Neutrophil (primary cell): Measurements from ENCODE around the gene ASPG.

ENCODE experiments used
- H3K27ac ChIP-seq: fragments of 200-600 bp; sonication (generic); 2 replicates; pipeline ENCODE4 v1.5.1; 2016; ENCODE audit warnings: mild to moderate bottlenecking, moderate library complexity
- H3K27me3 ChIP-seq: fragments of 200-600 bp; sonication (generic); 2 replicates; pipeline ENCODE4 v1.6.0; 2016; ENCODE audit warnings: mild to moderate bottlenecking
- H3K36me3 ChIP-seq: fragments of 200-600 bp; sonication (generic); 2 replicates; pipeline ENCODE4 v1.5.1; 2017
- H3K4me1 ChIP-seq, 2 experiments: fragments of 200-600 bp in 1 of 2; sonication (generic) in 1 of 2; 1 replicate in 1 of 2; 2 replicates in 1 of 2; pipeline versions ENCODE4 v1.5.1 to v1.6.1; 2013 to 2016; ENCODE audit warnings: low read depth in 1 of 2, low read length in 1 of 2, mild to moderate bottlenecking in 1 of 2, moderate library complexity in 1 of 2; ENCODE audit not compliant: control insufficient read depth in 1 of 2, insufficient read depth in 1 of 2
- H3K4me3 ChIP-seq, 2 experiments: fragments of 200-600 bp in 1 of 2; sonication (generic) in 1 of 2; 1 replicate in 1 of 2; 2 replicates in 1 of 2; pipeline ENCODE4 v1.5.1; 2013 to 2016; ENCODE audit warnings: low read depth in 1 of 2, low read length in 1 of 2, mild to moderate bottlenecking in 1 of 2, moderate library complexity in 1 of 2
- H3K9me3 ChIP-seq: fragments of 200-600 bp; sonication (generic); 2 replicates; pipeline ENCODE4 v1.5.1; 2016
- TF ChIP-seq, protein P1 (sequence below): fragments of 200-600 bp; sonication (generic); IDR thresholded peaks from 2 replicates; pipeline ENCODE4 v1.5.1; 2016; ENCODE audit warnings: antibody characterized with exemption

The ASPG gene

DNA sequence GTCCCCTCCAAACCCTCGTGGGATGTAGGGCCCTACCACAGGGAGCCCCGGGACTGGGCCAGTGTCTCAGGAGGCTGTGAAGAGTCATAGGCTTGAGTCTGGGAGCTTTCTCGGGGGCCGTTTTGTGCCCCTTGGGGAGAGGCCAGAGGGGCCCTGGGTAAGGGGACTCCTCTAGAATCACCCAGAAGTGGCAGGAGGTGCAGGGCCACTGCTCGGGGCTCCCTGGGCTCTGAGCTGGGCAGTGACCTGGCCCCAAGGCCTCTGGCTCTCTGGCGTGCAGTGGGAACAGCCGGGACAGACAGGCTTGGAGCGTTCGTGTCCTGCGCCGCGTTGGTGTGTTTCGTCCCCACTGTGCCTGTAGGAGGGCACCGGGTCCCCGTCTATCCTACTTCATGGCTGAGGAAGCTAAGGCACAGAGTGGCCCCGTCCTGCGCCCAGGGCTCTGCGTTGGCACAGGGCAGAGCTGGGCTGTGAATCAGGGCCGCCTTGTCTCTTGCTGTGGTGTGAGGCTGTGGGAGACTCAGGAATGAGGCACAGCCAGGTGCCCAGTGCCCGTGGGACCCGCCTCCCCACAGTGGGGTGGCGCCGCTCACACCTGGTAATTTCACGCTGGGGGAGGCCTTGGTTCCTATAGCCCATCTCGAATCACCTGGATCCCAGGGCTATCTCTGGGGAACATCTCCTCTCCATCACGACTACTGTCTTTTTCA is 29.1 kb downstream of the ASPG start:
- TF ChIP-seq, protein P1, sequence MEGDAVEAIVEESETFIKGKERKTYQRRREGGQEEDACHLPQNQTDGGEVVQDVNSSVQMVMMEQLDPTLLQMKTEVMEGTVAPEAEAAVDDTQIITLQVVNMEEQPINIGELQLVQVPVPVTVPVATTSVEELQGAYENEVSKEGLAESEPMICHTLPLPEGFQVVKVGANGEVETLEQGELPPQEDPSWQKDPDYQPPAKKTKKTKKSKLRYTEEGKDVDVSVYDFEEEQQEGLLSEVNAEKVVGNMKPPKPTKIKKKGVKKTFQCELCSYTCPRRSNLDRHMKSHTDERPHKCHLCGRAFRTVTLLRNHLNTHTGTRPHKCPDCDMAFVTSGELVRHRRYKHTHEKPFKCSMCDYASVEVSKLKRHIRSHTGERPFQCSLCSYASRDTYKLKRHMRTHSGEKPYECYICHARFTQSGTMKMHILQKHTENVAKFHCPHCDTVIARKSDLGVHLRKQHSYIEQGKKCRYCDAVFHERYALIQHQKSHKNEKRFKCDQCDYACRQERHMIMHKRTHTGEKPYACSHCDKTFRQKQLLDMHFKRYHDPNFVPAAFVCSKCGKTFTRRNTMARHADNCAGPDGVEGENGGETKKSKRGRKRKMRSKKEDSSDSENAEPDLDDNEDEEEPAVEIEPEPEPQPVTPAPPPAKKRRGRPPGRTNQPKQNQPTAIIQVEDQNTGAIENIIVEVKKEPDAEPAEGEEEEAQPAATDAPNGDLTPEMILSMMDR = no peak
- Histone ChIP-seq H3K27ac (no peak overlapping the region), H3K4me3 (no peak overlapping the region), H3K9me3 (no peaks in the 10 kb centered on the region), H3K4me1 (no peaks in the 10 kb centered on the region), H3K36me3 (no peaks in the 10 kb centered on the region), H3K27me3 (peaks cover 63% of the 10 kb centered on the region)

DNA sequence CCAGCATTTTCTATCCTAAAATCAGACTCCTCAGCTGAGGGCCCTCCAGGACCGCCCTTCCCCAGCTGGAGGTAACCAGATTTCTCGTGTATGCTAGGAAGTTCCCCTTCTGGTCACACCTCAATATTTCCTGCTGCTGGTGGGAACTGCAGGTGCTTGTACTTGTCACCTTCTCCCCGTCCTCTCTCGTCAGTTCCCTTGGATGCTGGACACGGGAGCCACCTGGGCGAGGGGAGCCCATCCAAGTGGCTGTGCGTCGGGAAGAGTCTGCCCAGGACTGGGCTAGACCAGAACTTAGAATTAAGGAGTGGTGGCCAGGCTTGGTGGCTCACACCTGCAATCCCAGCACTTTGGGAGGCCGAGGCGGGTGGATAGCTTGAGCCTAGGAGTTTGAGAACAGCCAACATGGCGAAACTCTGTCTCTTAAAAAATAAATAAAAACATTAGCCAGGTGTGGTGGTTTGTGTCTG is 29.7 kb downstream of the ASPG start:
- TF ChIP-seq, protein P1 = no peak
- Histone ChIP-seq H3K9me3 (no peaks in the 10 kb centered on the region), H3K4me1 (no peaks in the 10 kb centered on the region), H3K4me3 (no peak overlapping the region), H3K36me3 (no peaks in the 10 kb centered on the region), H3K27me3 (peaks cover 69% of the 10 kb centered on the region), H3K27ac (no peak overlapping the region)

- TF ChIP-seq, protein P1 = no peak
- Histone ChIP-seq H3K4me3 (peak overlapping the region in 1 of 2 experiments; percentile 20), H3K9me3 (no peaks in the 10 kb centered on the region), H3K36me3 (no peaks in the 10 kb centered on the region), H3K27me3 (peaks cover 75% of the 10 kb centered on the region), H3K4me1 (no peaks in the 10 kb centered on the region), H3K27ac (no peak overlapping the region)
Measured at GRCh38 chr14:104115691-104116287, 30.3 kb downstream of the ASPG start.

DNA sequence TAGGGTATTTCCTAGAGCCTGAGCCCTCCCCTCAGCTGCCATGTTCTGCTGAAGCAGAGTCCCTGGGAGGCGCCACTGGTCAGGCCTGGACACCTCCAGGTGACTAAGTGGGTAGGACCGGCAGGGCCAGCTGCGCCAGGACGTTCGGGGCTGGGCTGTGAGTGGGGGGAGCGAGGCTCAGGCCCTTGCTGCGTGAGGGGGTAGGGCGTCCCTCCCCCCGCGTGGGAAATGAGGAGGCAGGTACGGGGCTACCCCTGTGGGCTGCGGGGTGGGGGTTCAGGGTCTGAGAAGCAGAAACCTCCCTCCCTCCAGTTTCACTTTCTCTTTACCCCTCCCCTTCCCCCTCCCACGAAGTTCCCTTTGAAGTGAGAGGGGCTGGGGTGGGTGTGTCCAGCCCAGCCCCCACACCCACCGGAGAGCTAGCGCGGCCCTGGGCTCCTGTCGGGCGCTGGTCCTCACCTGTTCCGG is 30.8 kb downstream of the ASPG start:
- Histone ChIP-seq H3K4me1 (no peaks in the 10 kb centered on the region), H3K27me3 (peaks cover 81% of the 10 kb centered on the region), H3K36me3 (no peaks in the 10 kb centered on the region), H3K9me3 (no peaks in the 10 kb centered on the region), H3K27ac (no peak overlapping the region), H3K4me3 (peak overlapping the region; percentile 20 to 32)
- TF ChIP-seq, protein P1 = no peak

- Histone ChIP-seq H3K4me1 (no peaks in the 10 kb centered on the region), H3K27me3 (peaks cover 85% of the 10 kb centered on the region), H3K4me3 (peak overlapping the region; percentile 20 to 32), H3K9me3 (no peaks in the 10 kb centered on the region), H3K36me3 (no peaks in the 10 kb centered on the region), H3K27ac (no peak overlapping the region)
- TF ChIP-seq, protein P1 = no peak
Measured at GRCh38 chr14:104116756-104117340, 31.3 kb downstream of the ASPG start.
